ENCODE measurements around the gene ADAM22.

- TF ChIP-seq CTCF (IDR thresholded peaks at IDR 0.05) (no peak), POLR2A (IDR thresholded peaks at IDR 0.05) (no peak)
Measured at GRCh38 chr7:88009651-88010050, 75.6 kb downstream of the ADAM22 start.
